CD8-positive, alpha-beta memory T cell (primary cell): ENCODE measurements around the gene ILK. TPM values are rescaled to one million over a fixed set of nuclear protein-coding genes. Genes with fewer than 3 reads are reported as not detected.

Experiments
- CTCF ChIA-PET: fragments of 350-600 bp; sonication (Branson Sonifier 250); formaldehyde crosslinking; loops from one replicate; lab custom pipeline; 2021; ENCODE audit warnings: antibody characterized with exemption; lab: Charles Lee
- POLR2A ChIA-PET: fragments of 350-600 bp; sonication (Branson Sonifier 250); formaldehyde crosslinking; loops from one replicate; lab custom pipeline; 2021; ENCODE audit warnings: antibody characterized with exemption; lab: Charles Lee
- DNase-seq, 5 donors: peaks; one replicate each; pipeline versions ENCODE4 v3.0.0 to v3.0.0-alpha.2; 2020 to 2022; ENCODE audit warnings: mixed read lengths in 1 of 5
- H3K27ac ChIP-seq: one replicate; pipeline ENCODE4 v1.7.0; 2013; ENCODE audit warnings: low read depth, mild to moderate bottlenecking, low read length, moderate library complexity
- H3K27me3 ChIP-seq: 2 replicates; pipeline ENCODE4 v1.7.0; 2013; ENCODE audit warnings: low read length, mild to moderate bottlenecking; ENCODE audit not compliant: insufficient read depth, poor library complexity, severe bottlenecking
- H3K36me3 ChIP-seq: 2 replicates; pipeline ENCODE4 v1.7.0; 2013; ENCODE audit warnings: mild to moderate bottlenecking, low read length, moderate library complexity; ENCODE audit not compliant: insufficient read depth
- H3K4me1 ChIP-seq: 2 replicates; pipeline ENCODE4 v1.7.0; 2013; ENCODE audit warnings: mild to moderate bottlenecking, low read length, moderate library complexity; ENCODE audit not compliant: insufficient read depth
- H3K4me3 ChIP-seq: 2 replicates; pipeline ENCODE4 v1.7.0; 2013; ENCODE audit warnings: mild to moderate bottlenecking, low read length
- H3K9me3 ChIP-seq: 2 replicates; pipeline ENCODE4 v1.7.0; 2013; ENCODE audit warnings: mild to moderate bottlenecking, low read length
- H3K27ac Mint-ChIP-seq, 8 donors: one replicate each; pipeline ENCODE4 v1.8.0; 2020 to 2021; ENCODE audit warnings: mixed read lengths in 8 of 8, mild to moderate bottlenecking in 6 of 8, inconsistent platforms in 3 of 8, moderate library complexity in 3 of 8
- H3K27me3 Mint-ChIP-seq, 2 donors: one replicate each; pipeline ENCODE4 v1.8.0; 2020 to 2021; ENCODE audit warnings: mixed read lengths in 2 of 2, mild to moderate bottlenecking in 1 of 2, moderate library complexity in 1 of 2
- H3K36me3 Mint-ChIP-seq, 3 donors: one replicate each; pipeline ENCODE4 v1.8.0; 2020 to 2021; ENCODE audit warnings: mixed read lengths in 3 of 3, inconsistent platforms in 1 of 3, mild to moderate bottlenecking in 1 of 3
- H3K4me1 Mint-ChIP-seq, 3 donors: one replicate each; pipeline ENCODE4 v1.8.0; 2020 to 2021; ENCODE audit warnings: mixed read lengths in 3 of 3, inconsistent platforms in 1 of 3, mild to moderate bottlenecking in 1 of 3
- H3K4me3 Mint-ChIP-seq, 7 donors: one replicate each; pipeline ENCODE4 v1.8.0; 2020 to 2021; ENCODE audit warnings: mixed read lengths in 7 of 7, mild to moderate bottlenecking in 6 of 7, moderate library complexity in 4 of 7, inconsistent platforms in 2 of 7
- H3K9me3 Mint-ChIP-seq, 5 donors: one replicate each; pipeline ENCODE4 v1.8.0; 2020 to 2022; ENCODE audit warnings: mixed read lengths in 5 of 5, mild to moderate bottlenecking in 3 of 5, moderate library complexity in 2 of 5, inconsistent platforms in 1 of 5
- polyA plus RNA-seq: library from polyadenylated mRNA; unstranded; fragments of 300-500 nt; fragmentation: Illumina TruSeq; gene quantifications from one replicate; pipeline ENCODE4 v1.2.3, GENCODE V29; 2021
- total RNA-seq, 2 experiments: library from RNA; stranded (reverse); gene quantifications; one replicate each; pipeline ENCODE4 v1.2.3, GENCODE V29; 2021

The ILK gene
- total and polyA plus RNA-seq, 3 experiments from 2014 or later, result 90.1 to 111 (median 92.6) TPM

DNA sequence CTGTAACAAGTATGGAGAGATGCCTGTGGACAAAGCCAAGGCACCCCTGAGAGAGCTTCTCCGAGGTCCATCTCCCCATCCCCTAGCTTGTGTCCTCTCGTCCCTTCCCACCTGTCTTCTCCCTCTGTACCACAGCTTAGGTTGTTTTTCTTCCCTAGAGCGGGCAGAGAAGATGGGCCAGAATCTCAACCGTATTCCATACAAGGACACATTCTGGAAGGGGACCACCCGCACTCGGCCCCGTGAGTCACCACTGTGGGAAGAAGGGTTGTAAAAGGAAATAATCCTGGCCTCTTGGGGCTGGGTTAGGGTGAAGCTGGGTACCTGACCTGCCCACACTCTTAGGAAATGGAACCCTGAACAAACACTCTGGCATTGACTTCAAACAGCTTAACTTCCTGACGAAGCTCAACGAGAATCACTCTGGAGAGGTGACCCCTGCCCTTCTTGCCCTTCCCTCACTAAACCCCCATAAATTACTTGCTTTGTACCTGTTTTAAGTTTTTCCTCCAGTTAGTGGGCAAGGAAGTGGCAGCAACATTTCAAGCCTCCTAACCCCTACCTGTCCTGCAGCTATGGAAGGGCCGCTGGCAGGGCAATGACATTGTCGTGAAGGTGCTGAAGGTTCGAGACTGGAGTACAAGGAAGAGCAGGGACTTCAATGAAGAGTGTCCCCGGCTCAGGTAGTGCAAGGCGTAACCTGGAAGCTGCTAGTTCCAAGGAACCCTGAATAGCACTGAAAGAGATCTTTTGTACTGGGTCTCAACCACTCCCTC, 5.3 kb downstream of the ILK start:
- H3K36me3 ChIP-seq, result peaks cover 37% of the 10 kb centered on the region
- H3K4me1 Mint-ChIP-seq, result peaks cover 23 to 46% (median 32%) of the 10 kb centered on the region in 3 donors
- H3K4me1 ChIP-seq, result peaks cover 69% of the 10 kb centered on the region
- H3K27me3 ChIP-seq, result no peaks in the 10 kb centered on the region
- H3K9me3 ChIP-seq, result no peaks in the 10 kb centered on the region
- no peak overlapping the region for H3K4me3 ChIP-seq
- H3K27ac ChIP-seq, result no peak overlapping the region
- ChIA-PET CTCF (interaction anchor here (1.3 to 7.8 kb wide), 2 partner anchors 9 to 75 kb away, joined by 3 to 68 read pairs; partner anchors contain the start of gene MRPL17), POLR2A (interaction anchor here (2.8 kb wide), 1 partner anchor 10 kb away, joined by 11 read pairs; the partner anchor contains the start of gene TPP1)
- no peak for DNase-seq
- no peaks in the 10 kb centered on the region for H3K9me3 Mint-ChIP-seq
- peak overlapping the region in 3 of 7 donors; percentile 30 to 77 (median 32) for H3K4me3 Mint-ChIP-seq
- H3K36me3 Mint-ChIP-seq, result peaks cover 0 to 46% (median 13%) of the 10 kb centered on the region in 3 donors
- H3K27me3 Mint-ChIP-seq, result no peaks in the 10 kb centered on the region
- H3K27ac Mint-ChIP-seq, result peak overlapping the region in 7 of 8 donors; percentile 30 to 98 (median 55)

DNA sequence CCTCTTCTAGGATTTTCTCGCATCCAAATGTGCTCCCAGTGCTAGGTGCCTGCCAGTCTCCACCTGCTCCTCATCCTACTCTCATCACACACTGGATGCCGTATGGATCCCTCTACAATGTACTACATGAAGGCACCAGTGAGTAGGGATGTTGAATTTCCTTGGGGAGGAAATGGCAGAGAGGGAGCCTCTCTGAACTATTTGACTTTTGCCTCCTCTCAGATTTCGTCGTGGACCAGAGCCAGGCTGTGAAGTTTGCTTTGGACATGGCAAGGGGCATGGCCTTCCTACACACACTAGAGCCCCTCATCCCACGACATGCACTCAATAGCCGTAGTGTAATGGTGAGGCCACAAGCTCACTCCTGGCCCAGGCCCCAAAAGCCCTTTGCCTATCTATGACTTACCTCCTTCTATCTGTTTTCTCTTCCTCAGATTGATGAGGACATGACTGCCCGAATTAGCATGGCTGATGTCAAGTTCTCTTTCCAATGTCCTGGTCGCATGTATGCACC, 6.0 kb downstream of the ILK start:
- peak overlapping the region in 7 of 8 donors; percentile 55 to 98 (median 96) for H3K27ac Mint-ChIP-seq
- H3K9me3 Mint-ChIP-seq, result no peaks in the 10 kb centered on the region
- H3K4me1 Mint-ChIP-seq, result peaks cover 23 to 46% (median 32%) of the 10 kb centered on the region in 3 donors
- Histone ChIP-seq H3K4me1 (peaks cover 67% of the 10 kb centered on the region), H3K4me3 (no peak overlapping the region), H3K36me3 (peaks cover 37% of the 10 kb centered on the region), H3K27me3 (no peaks in the 10 kb centered on the region), H3K27ac (no peak overlapping the region), H3K9me3 (no peaks in the 10 kb centered on the region)
- peak overlapping the region; percentile 21 to 90 (median 52) for H3K4me3 Mint-ChIP-seq
- no peaks in the 10 kb centered on the region for H3K27me3 Mint-ChIP-seq
- no peak for DNase-seq
- ChIA-PET POLR2A (interaction anchor here (2.8 kb wide), 1 partner anchor 9 kb away, joined by 11 read pairs; the partner anchor contains the start of gene TPP1), CTCF (interaction anchor here (1.3 to 7.8 kb wide), 2 partner anchors 8 to 74 kb away, joined by 3 to 68 read pairs; partner anchors contain the start of gene MRPL17)
- H3K36me3 Mint-ChIP-seq, result peaks cover 0 to 46% (median 13%) of the 10 kb centered on the region in 3 donors

DNA sequence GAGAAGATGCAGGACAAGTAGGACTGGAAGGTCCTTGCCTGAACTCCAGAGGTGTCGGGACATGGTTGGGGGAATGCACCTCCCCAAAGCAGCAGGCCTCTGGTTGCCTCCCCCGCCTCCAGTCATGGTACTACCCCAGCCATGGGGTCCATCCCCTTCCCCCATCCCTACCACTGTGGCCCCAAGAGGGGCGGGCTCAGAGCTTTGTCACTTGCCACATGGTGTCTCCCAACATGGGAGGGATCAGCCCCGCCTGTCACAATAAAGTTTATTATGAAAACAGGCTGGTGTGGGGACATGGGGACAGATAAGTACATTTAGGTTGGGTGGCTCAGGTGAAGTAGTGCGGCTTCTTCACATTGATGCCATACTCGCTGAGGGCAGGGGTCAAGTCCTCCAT, 7.0 kb downstream of the ILK start:
- no peak overlapping the region for H3K4me3 ChIP-seq
- H3K27me3 Mint-ChIP-seq, result no peaks in the 10 kb centered on the region
- no peaks in the 10 kb centered on the region for H3K27me3 ChIP-seq
- H3K27ac Mint-ChIP-seq, result peak overlapping the region in 7 of 8 donors; percentile 93 to 99 (median 97)
- H3K4me1 ChIP-seq, result peaks cover 57% of the 10 kb centered on the region
- peak overlapping the region; percentile 77 to 95 (median 90) for H3K4me3 Mint-ChIP-seq
- H3K27ac ChIP-seq, result no peak overlapping the region
- no peak for DNase-seq
- no peaks in the 10 kb centered on the region for H3K9me3 Mint-ChIP-seq
- POLR2A ChIA-PET, result interaction anchor here (1.5 kb wide), 1 partner anchor 39 kb away, joined by 3 read pairs; no protein-coding TSS in a partner anchor
- peaks cover 24 to 50% (median 32%) of the 10 kb centered on the region in 3 donors for H3K4me1 Mint-ChIP-seq
- peaks cover 39% of the 10 kb centered on the region for H3K36me3 ChIP-seq
- H3K36me3 Mint-ChIP-seq, result peaks cover 0 to 46% (median 16%) of the 10 kb centered on the region in 3 donors
- CTCF ChIA-PET, result interaction anchor here (1.1 to 7.8 kb wide), 5 partner anchors 9 to 231 kb away, joined by 3 to 68 read pairs (median 5); partner anchors contain the start of genes MRPL17 and TPP1
- no peaks in the 10 kb centered on the region for H3K9me3 ChIP-seq

DNA sequence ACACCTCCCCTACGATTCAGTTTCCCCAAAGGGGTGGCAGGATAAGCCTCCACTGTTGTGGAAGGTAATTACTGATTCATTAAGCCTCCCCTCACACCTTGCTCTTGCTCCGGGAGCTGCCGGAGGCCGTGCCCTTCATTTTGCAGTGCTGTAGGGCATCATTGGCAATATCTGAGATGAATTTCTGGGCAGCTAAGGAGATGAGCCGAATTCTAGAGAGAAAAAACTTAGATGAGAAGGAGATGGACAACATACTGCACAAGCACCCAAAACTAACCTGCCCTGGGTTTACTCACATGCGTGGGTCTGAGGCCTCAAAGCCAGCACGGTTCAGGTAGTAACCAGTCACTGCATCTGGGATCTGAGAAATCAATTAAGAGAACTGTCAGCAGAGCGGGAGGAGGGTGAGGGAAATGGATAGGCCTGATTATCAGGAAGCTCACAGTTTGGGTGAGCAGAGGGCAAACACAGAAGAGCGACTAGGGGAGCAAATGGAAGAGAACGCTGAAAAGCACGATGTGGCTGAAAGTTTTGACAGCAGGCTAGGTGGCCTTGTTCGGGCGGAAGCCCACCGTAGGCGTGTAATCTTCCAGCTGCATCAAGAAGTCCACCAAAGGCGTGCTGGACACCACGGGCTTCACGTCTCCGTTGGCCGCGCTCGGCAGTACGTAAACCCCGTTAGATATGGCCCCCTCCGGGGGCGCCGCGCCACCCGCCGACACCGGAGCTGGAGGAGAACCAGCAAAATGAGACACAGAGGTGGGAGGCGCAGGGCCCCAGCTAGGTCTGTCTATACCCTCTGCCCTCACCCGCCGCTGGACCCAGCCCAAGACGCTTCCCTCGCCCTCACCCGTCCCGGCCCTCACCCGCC, 7.8 kb downstream of the ILK start:
- DNase-seq, result peak in 2 of 5 donors; percentile 25 to 65
- Histone ChIP-seq H3K4me1 (peaks cover 49% of the 10 kb centered on the region), H3K27ac (peak overlapping the region; percentile 84), H3K4me3 (peak overlapping the region; percentile 76), H3K9me3 (no peaks in the 10 kb centered on the region), H3K36me3 (peaks cover 44% of the 10 kb centered on the region), H3K27me3 (no peaks in the 10 kb centered on the region)
- CTCF ChIA-PET, result interaction anchor here (0.7 to 7.8 kb wide), 12 partner anchors 8 to 232 kb away, joined by 3 to 68 read pairs (median 4); partner anchors contain the start of genes ARFIP2, ILK, MRPL17 and RRP8
- Mint-ChIP-seq H3K27me3 (no peaks in the 10 kb centered on the region), H3K27ac (peak overlapping the region in 7 of 8 donors; percentile 93 to 99 (median 97)), H3K36me3 (peaks cover 0 to 46% (median 20%) of the 10 kb centered on the region in 3 donors), H3K4me1 (peaks cover 31 to 50% (median 37%) of the 10 kb centered on the region in 3 donors), H3K9me3 (no peaks in the 10 kb centered on the region), H3K4me3 (peak overlapping the region in 6 of 7 donors; percentile 89 to 95 (median 90))
- POLR2A ChIA-PET, result interaction anchor here (0.6 to 2.4 kb wide), 20 partner anchors 7 to 232 kb away, joined by 3 to 26 read pairs (median 6); partner anchors contain the start of genes APBB1, ARFIP2, DCHS1 and ILK

DNA sequence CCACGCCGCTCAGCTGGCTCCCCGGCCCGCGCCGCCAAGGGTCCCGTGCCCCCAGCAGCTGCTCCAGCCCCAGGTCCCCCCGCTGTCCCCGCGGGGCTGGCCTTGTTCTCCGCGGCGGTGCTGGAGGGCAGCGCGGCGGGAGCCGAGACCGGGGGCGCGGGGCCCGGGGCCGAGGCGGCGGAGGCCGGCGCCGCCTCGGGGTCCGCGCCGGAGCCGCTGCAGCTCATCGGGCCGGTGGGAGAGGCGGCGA, 8.3 kb downstream of the ILK start:
- Histone ChIP-seq H3K4me1 (peaks cover 44% of the 10 kb centered on the region), H3K36me3 (peaks cover 46% of the 10 kb centered on the region), H3K27ac (peak overlapping the region; percentile 98), H3K27me3 (no peaks in the 10 kb centered on the region), H3K4me3 (peak overlapping the region; percentile 76), H3K9me3 (no peaks in the 10 kb centered on the region)
- Mint-ChIP-seq H3K4me1 (peaks cover 36 to 48% (median 41%) of the 10 kb centered on the region in 3 donors), H3K9me3 (no peaks in the 10 kb centered on the region), H3K27me3 (no peaks in the 10 kb centered on the region), H3K36me3 (peaks cover 0 to 46% (median 24%) of the 10 kb centered on the region in 3 donors), H3K27ac (peak overlapping the region in 7 of 8 donors; percentile 93 to 99 (median 97)), H3K4me3 (peak overlapping the region in 6 of 7 donors; percentile 89 to 95 (median 90))
- DNase-seq, result no peak
- CTCF ChIA-PET, result interaction anchor here (0.7 to 7.8 kb wide), 12 partner anchors 9 to 233 kb away, joined by 3 to 68 read pairs (median 4); partner anchors contain the start of genes ARFIP2, ILK, MRPL17 and RRP8
- POLR2A ChIA-PET, result interaction anchor here (0.6 to 2.4 kb wide), 20 partner anchors 8 to 233 kb away, joined by 3 to 26 read pairs (median 6); partner anchors contain the start of genes APBB1, ARFIP2, DCHS1 and ILK

DNA sequence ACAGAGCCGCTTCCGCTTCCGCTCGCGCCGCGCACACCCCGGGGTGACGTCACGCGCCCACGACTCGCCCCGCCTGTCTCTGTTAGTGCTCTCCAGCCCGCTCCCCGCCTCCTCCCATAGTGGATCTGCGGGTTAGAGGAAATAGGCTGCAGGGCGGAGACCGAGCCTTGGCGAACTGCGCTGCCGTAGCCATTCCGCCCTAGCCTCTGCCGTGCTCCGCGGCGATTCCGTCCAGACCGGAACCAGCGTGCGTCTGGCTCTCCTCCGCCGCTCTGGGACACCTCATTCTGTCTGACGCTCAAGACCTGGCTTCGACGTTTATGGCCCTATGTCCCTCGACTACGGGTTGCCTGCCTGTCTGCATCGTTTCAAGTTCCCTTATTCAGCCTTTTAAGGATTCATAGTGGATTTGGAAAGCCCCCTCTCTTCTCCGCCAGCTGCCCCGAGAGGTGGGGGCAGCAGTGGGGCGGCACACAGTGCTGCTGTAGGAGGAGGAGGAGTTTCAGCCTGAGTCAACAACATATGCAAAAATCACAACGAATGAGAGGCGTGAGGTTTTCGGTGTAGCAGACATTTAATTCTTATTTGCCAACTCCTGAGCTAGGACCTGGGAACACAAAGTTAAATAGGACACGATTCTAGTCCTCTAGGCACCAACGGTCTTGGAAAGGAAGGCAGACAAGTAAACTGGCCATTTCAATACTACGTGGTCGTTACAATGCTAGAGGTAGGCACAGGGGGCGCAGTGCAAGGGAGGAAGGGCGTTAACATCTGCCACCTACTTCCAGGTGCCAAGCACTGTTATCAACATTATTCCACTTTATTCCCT, 8.9 kb downstream of the ILK start, which contains the start of gene TAF10:
TSS of gene TAF10 (minus strand) at position 4 of the 829 bp plus-strand sequence. CDS start 27 bp downstream, outside the sequence.
- Histone ChIP-seq H3K9me3 (no peaks in the 10 kb centered on the region), H3K4me1 (peaks cover 42% of the 10 kb centered on the region), H3K36me3 (peaks cover 44% of the 10 kb centered on the region), H3K27me3 (no peaks in the 10 kb centered on the region), H3K27ac (peak within 1 kb of the TSS; percentile 98), H3K4me3 (peak within 1 kb of the TSS; percentile 93)
- H3K4me1 Mint-ChIP-seq, result peaks cover 37 to 43% (median 41%) of the 10 kb centered on the region in 3 donors
- no peaks in the 10 kb centered on the region for H3K27me3 Mint-ChIP-seq
- POLR2A ChIA-PET, result interaction anchor here (0.6 to 2.4 kb wide), 20 partner anchors 8 to 233 kb away, joined by 3 to 26 read pairs (median 6); partner anchors contain the start of genes APBB1, ARFIP2, ILK and MRPL17
- H3K4me3 Mint-ChIP-seq, result peak within 1 kb of the TSS in 6 of 7 donors; percentile 89 to 95 (median 90)
- peak; percentile 94 to 97 (median 95) for DNase-seq
- H3K27ac Mint-ChIP-seq, result peak within 1 kb of the TSS in 7 of 8 donors; percentile 93 to 99 (median 97)
- no peaks in the 10 kb centered on the region for H3K9me3 Mint-ChIP-seq
- CTCF ChIA-PET, result interaction anchor here (0.7 to 7.8 kb wide), 17 partner anchors 8 to 233 kb away, joined by 3 to 68 read pairs (median 4); partner anchors contain the start of genes ARFIP2, ILK, MRPL17 and RRP8
- H3K36me3 Mint-ChIP-seq, result peaks cover 0 to 44% (median 24%) of the 10 kb centered on the region in 3 donors
